IMR-90 (cell line): ENCODE measurements around the gene RPTOR. TPM values are rescaled to one million over a fixed set of nuclear protein-coding genes. Genes with fewer than 3 reads are reported as not detected.

Experiments
- ATAC-seq: fragments of 200-7000 bp; cut with Tn5 transposase; 2 replicates; pipeline ENCODE4 v1.9.1; 2020; ENCODE audit warnings: low read depth, mild to moderate bottlenecking, moderate library complexity
- BruUV-seq: library from RNA; stranded (reverse); fragments of 400-500 nt; replicated peaks from 2 replicates; lab custom pipeline; 2021; lab: Mats Ljungman, UMichigan
- CTCF ChIA-PET: fragments of 300-600 bp; formaldehyde crosslinking; extraction: SDS; loops from one replicate; lab custom pipeline; 2021; ENCODE audit warnings: antibody characterized with exemption; lab: Yijun Ruan, JAX
- POLR2A ChIA-PET: fragments of 300-600 bp; sonication (Branson Sonifier 250); formaldehyde crosslinking; loops from one replicate; lab custom pipeline; 2022; ENCODE audit warnings: antibody characterized with exemption; ENCODE audit not compliant: unreplicated experiment; lab: Charles Lee
- DNase-seq: peaks from one replicate; pipeline ENCODE4 v3.0.0; 2013
- H2AFZ ChIP-seq: replicated peaks from 2 replicates; pipeline ENCODE3; 2013; ENCODE audit warnings: low read length, mild to moderate bottlenecking; ENCODE audit not compliant: poor library complexity
- H2AK5ac ChIP-seq: 2 replicates; pipeline ENCODE4 v1.6.1; 2013; ENCODE audit warnings: low read depth, low read length, inconsistent platforms
- H2AK9ac ChIP-seq: replicated peaks from 2 replicates; pipeline ENCODE3; 2013; ENCODE audit warnings: mild to moderate bottlenecking, low read depth, low read length, moderate library complexity; ENCODE audit not compliant: poor library complexity
- H2BK120ac ChIP-seq: 2 replicates; pipeline ENCODE4 v1.6.1; 2013; ENCODE audit warnings: low read depth, low read length, inconsistent platforms
- H2BK15ac ChIP-seq: 3 replicates; pipeline ENCODE4 v1.6.1; 2013; ENCODE audit warnings: low read depth, low read length, inconsistent platforms
- H2BK20ac ChIP-seq: 2 replicates; pipeline ENCODE4 v1.6.1; 2013; ENCODE audit warnings: low read depth, mild to moderate bottlenecking, inconsistent platforms, low read length, moderate library complexity
- H2BK5ac ChIP-seq: 2 replicates; pipeline ENCODE4 v1.6.1; 2013; ENCODE audit warnings: mild to moderate bottlenecking, low read depth, low read length, inconsistent platforms; ENCODE audit not compliant: poor library complexity, severe bottlenecking
- H3K14ac ChIP-seq: replicated peaks from 2 replicates; pipeline ENCODE4 v1.6.1; 2013; ENCODE audit warnings: low read depth, low read length, inconsistent platforms
- H3K18ac ChIP-seq: 2 replicates; pipeline ENCODE4 v1.6.1; 2013; ENCODE audit warnings: low read depth, low read length, control low read depth
- H3K23ac ChIP-seq: 2 replicates; pipeline ENCODE4 v1.6.1; 2013; ENCODE audit warnings: low read depth, low read length, inconsistent platforms
- H3K27ac ChIP-seq: 2 replicates; pipeline ENCODE4 v1.5.1; 2013; ENCODE audit warnings: mild to moderate bottlenecking, control low read depth, low read length; ENCODE audit not compliant: insufficient read depth
- H3K27me3 ChIP-seq: 2 replicates; pipeline ENCODE4 v1.6.1; 2013; ENCODE audit warnings: low read length; ENCODE audit not compliant: control insufficient read depth, insufficient read depth
- H3K36me3 ChIP-seq: 2 replicates; pipeline ENCODE4 v1.6.1; 2013; ENCODE audit warnings: low read length, mixed read lengths; ENCODE audit not compliant: control insufficient read depth, insufficient read depth
- H3K4ac ChIP-seq: 2 replicates; pipeline ENCODE4 v1.6.1; 2013; ENCODE audit warnings: low read depth, low read length, inconsistent platforms
- H3K4me1 ChIP-seq: 2 replicates; pipeline ENCODE4 v1.6.1; 2013; ENCODE audit warnings: low read length, mixed read lengths; ENCODE audit not compliant: control insufficient read depth, insufficient read depth
- H3K4me2 ChIP-seq: 2 replicates; pipeline ENCODE4 v1.6.1; 2013; ENCODE audit warnings: low read depth, mild to moderate bottlenecking, control low read depth, low read length, moderate library complexity
- H3K4me3 ChIP-seq: 2 replicates; pipeline ENCODE4 v1.5.1; 2013; ENCODE audit warnings: low read depth, mild to moderate bottlenecking, control low read depth, low read length, moderate library complexity; ENCODE audit not compliant: insufficient read depth
- H3K56ac ChIP-seq: 2 replicates; pipeline ENCODE4 v1.6.1; 2013; ENCODE audit warnings: low read length, inconsistent platforms; ENCODE audit not compliant: insufficient read depth; ENCODE audit errors: extremely low read depth
- H3K79me1 ChIP-seq, 2 experiments: 2 replicates each; pipeline ENCODE4 v1.6.1; 2013; ENCODE audit warnings: low read length in 2 of 2, inconsistent platforms in 1 of 2, low read depth in 1 of 2
- H3K9ac ChIP-seq: 2 replicates; pipeline ENCODE4 v1.6.1; 2013; ENCODE audit warnings: low read depth, low read length, control low read depth
- H3K9me1 ChIP-seq: 2 replicates; pipeline ENCODE4 v1.6.1; 2013; ENCODE audit warnings: low read length, inconsistent platforms; ENCODE audit not compliant: insufficient read depth
- H3K9me3 ChIP-seq: 2 replicates; pipeline ENCODE4 v1.6.1; 2013; ENCODE audit warnings: low read length; ENCODE audit not compliant: control insufficient read depth, insufficient read depth
- H4K20me1 ChIP-seq: 2 replicates; pipeline ENCODE4 v1.6.1; 2013; ENCODE audit warnings: low read length, inconsistent platforms; ENCODE audit not compliant: insufficient read depth
- H4K5ac ChIP-seq: 2 replicates; pipeline ENCODE4 v1.6.1; 2013; ENCODE audit warnings: mild to moderate bottlenecking, low read depth, low read length, control low read depth
- H4K8ac ChIP-seq, 2 experiments: 2 replicates each; pipeline ENCODE4 v1.6.1; 2013; ENCODE audit warnings: low read depth in 2 of 2, low read length in 2 of 2, control low read depth in 1 of 2, inconsistent platforms in 1 of 2
- H4K91ac ChIP-seq: 2 replicates; pipeline ENCODE4 v1.6.1; 2013; ENCODE audit warnings: low read depth, low read length, inconsistent platforms; ENCODE audit not compliant: insufficient read depth
- BHLHE40 ChIP-seq: fragments of 150-350 bp; IDR thresholded peaks from 2 replicates; pipeline ENCODE4 v1.6.1; 2016; ENCODE audit warnings: mild to moderate bottlenecking, low read depth, low read length
- CEBPB ChIP-seq: IDR thresholded peaks from 2 replicates; pipeline ENCODE4 v1.6.1; 2012; ENCODE audit warnings: low read depth, low read length, improper control_type of control experiment
- CHD1 ChIP-seq: IDR thresholded peaks from 2 replicates; pipeline ENCODE4 v1.6.1; 2012; ENCODE audit warnings: low read depth, low read length, improper control_type of control experiment
- CTCF ChIP-seq: conservative IDR thresholded peaks from 2 replicates; pipeline ENCODE4 v1.5.1; 2012; ENCODE audit warnings: mild to moderate bottlenecking, low read depth, low read length, improper control_type of control experiment
- ELK1 ChIP-seq: fragments of 150-350 bp; IDR thresholded peaks from 2 replicates; pipeline ENCODE4 v1.6.1; 2016; ENCODE audit warnings: low read depth, mild to moderate bottlenecking, low read length, moderate library complexity, borderline replicate concordance
- FOS ChIP-seq: fragments of 150-350 bp; IDR thresholded peaks from 2 replicates; pipeline ENCODE4 v1.6.1; 2016; ENCODE audit warnings: low read depth, low read length
- MAFK ChIP-seq: IDR thresholded peaks from 2 replicates; pipeline ENCODE4 v1.6.1; 2012; ENCODE audit warnings: low read depth, low read length, improper control_type of control experiment
- MAZ ChIP-seq: IDR thresholded peaks from 2 replicates; pipeline ENCODE4 v1.6.1; 2012; ENCODE audit warnings: low read depth, mild to moderate bottlenecking, low read length, improper control_type of control experiment, moderate library complexity, borderline replicate concordance
- MXI1 ChIP-seq: IDR thresholded peaks from 2 replicates; pipeline ENCODE4 v1.6.1; 2012; ENCODE audit warnings: low read depth, mild to moderate bottlenecking, low read length, moderate library complexity, borderline replicate concordance
- NFE2L2 ChIP-seq: fragments of 150-350 bp; IDR thresholded peaks from 2 replicates; pipeline ENCODE4 v1.6.1; 2016; ENCODE audit warnings: low read depth, mild to moderate bottlenecking, low read length
- POLR2A ChIP-seq: IDR thresholded peaks from 2 replicates; pipeline ENCODE4 v1.6.1; 2012; ENCODE audit warnings: mild to moderate bottlenecking, low read depth, low read length
- RAD21 ChIP-seq: IDR thresholded peaks from 2 replicates; pipeline ENCODE4 v1.6.1; 2012; ENCODE audit warnings: low read length, improper control_type of control experiment
- RCOR1 ChIP-seq: IDR thresholded peaks from 2 replicates; pipeline ENCODE4 v1.6.1; 2012; ENCODE audit warnings: mild to moderate bottlenecking, low read length, improper control_type of control experiment; ENCODE audit not compliant: insufficient replicate concordance
- RFX5 ChIP-seq: IDR thresholded peaks from 2 replicates; pipeline ENCODE4 v1.8.0; 2012; ENCODE audit warnings: low read depth, mild to moderate bottlenecking, low read length, moderate library complexity
- SMC3 ChIP-seq: fragments of 150-350 bp; IDR thresholded peaks from 2 replicates; pipeline ENCODE4 v1.6.1; 2016; ENCODE audit warnings: low read depth, mild to moderate bottlenecking, antibody characterized with exemption, low read length, moderate library complexity
- USF2 ChIP-seq: fragments of 150-350 bp; IDR thresholded peaks from 2 replicates; pipeline ENCODE4 v1.6.1; 2017; ENCODE audit warnings: mild to moderate bottlenecking, antibody characterized with exemption, low read length, low read depth
- WGBS, 2 experiments: methylation state at CpG; one replicate each; pipeline versions ENCODE4 v1.1.5 to v1.1.7; 2013; ENCODE audit warnings: missing lambda C conversion rate in 2 of 2; ENCODE audit not compliant: insufficient read length in 1 of 2; ENCODE audit errors: extremely low coverage in 2 of 2; 5-methylcytosine and 5-hydroxymethylcytosine counted together
- dilution Hi-C: fragments of 300-500 bp; cut with HindIII; formaldehyde crosslinking; loops from one replicate; pipeline ENCODE4 v1.14.3; 2018; ENCODE audit warnings: low sequenced_read_pairs; ENCODE audit not compliant: unreplicated experiment
- in situ Hi-C: fragments of 300-500 bp; cut with MboI; formaldehyde crosslinking; loops from 3 replicates; pipeline ENCODE4 v1.14.3; 2019; ENCODE audit warnings: low sequenced_read_pairs, inconsistent platforms, mixed read lengths
- intact Hi-C: fragments of 100-400 bp; cut with micrococcal nuclease; formaldehyde crosslinking; loops from 2 replicates; pipeline ENCODE4 v1.10.0; 2022
- polyA plus RNA-seq, 3 experiments: library from polyadenylated mRNA; depleted of rRNA; stranded (reverse); fragments of >200 nt; gene quantifications; 2 replicates each; pipeline ENCODE4 v1.2.3, GENCODE V29; 2012; ENCODE audit warnings: low replicate concordance in 1 of 3
- total RNA-seq: library from RNA; depleted of rRNA; stranded (reverse); fragments of >200 nt; gene quantifications from 2 replicates; pipeline ENCODE4 v1.2.3, GENCODE V29; 2012

The RPTOR gene
- total and polyA plus RNA-seq, 2 of the 4 experiments (the other 2 are of a cell fraction) = 10.8 to 14.7 TPM

GRCh38 chr17:80656590-80656989 lies 112.0 kb downstream of the RPTOR start:
- no peaks in the 10 kb centered on the region for H3K4me1 ChIP-seq
- intact Hi-C loops = no loop called here
- BruUV-seq = no TSS peak
- H3K27ac ChIP-seq = no peak overlapping the region
- peaks cover 44 to 68% of the 10 kb centered on the region in 2 experiments for H3K79me1 ChIP-seq
- no peak overlapping the region for H3K9ac ChIP-seq
- no peak for DNase-seq
- no peak overlapping the region for H3K4me2 ChIP-seq
- H2BK20ac ChIP-seq = no peak overlapping the region
- H3K56ac ChIP-seq = no peak overlapping the region
- CTCF ChIA-PET = no interaction called here
- in situ Hi-C loops = no loop called here
- H2BK15ac ChIP-seq = no peak overlapping the region
- no peak for ATAC-seq
- dilution Hi-C loops = no loop called here
- H2AK9ac ChIP-seq = no peak overlapping the region
- no peak overlapping the region for H3K18ac ChIP-seq
- no peak overlapping the region for H2BK5ac ChIP-seq
- no peak overlapping the region for H4K5ac ChIP-seq
- H2AFZ ChIP-seq = no peak overlapping the region
- H3K4ac ChIP-seq = no peak overlapping the region
- peaks cover 6% of the 10 kb centered on the region for H3K9me3 ChIP-seq
- no peak overlapping the region for H3K14ac ChIP-seq
- H4K20me1 ChIP-seq = no peaks in the 10 kb centered on the region
- no peaks in the 10 kb centered on the region for H3K36me3 ChIP-seq
- H3K9me1 ChIP-seq = 0 out of 2 replicates have a peak, but pooled peaks cover 5% of the 10 kb centered on the region
- POLR2A ChIA-PET = no interaction called here
- no peak overlapping the region for H4K8ac ChIP-seq
- H2AK5ac ChIP-seq = peak overlapping the region; percentile 33; the same call in 1 of the 2 replicates
- 73% methylated on average over 3 of the region's 8 CpGs; no CpG with 5 or more reads in 1 of the 2 experiments for WGBS, 2 experiments
- no peak overlapping the region for H2BK120ac ChIP-seq
- H3K23ac ChIP-seq = no peak overlapping the region
- H4K91ac ChIP-seq = no peak overlapping the region
- TF ChIP-seq FOS (no peak), ELK1 (no peak), RCOR1 (no peak), CHD1 (no peak), BHLHE40 (no peak), MAFK (no peak), MXI1 (no peak), RFX5 (no peak), CEBPB (no peak), USF2 (no peak), POLR2A (no peak), RAD21 (no peak), CTCF (no peak), MAZ (no peak), NFE2L2 (no peak), SMC3 (no peak)
- H3K27me3 ChIP-seq = no peaks in the 10 kb centered on the region
- no peak overlapping the region for H3K4me3 ChIP-seq
